ENCODE data around the gene GNRH2. TPM values are rescaled to one million over a fixed set of nuclear protein-coding genes. Genes with fewer than 3 reads are reported as not detected.

Gene GNRH2
- total RNA-seq, 1 donor from 2014 or later, result 1.4 TPM

GRCh38 chr20:3068075-3068474 is 24.7 kb downstream of the GNRH2 start:
- Histone ChIP-seq H3K36me3 (ENCODE audit: insufficient read depth, low read length) (no peaks in the 10 kb centered on the region), H3K9ac (ENCODE audit: low read length) (no peak overlapping the region), H3K4me2 (ENCODE audit: low read length) (no peak overlapping the region), H3K4me1 (ENCODE audit: insufficient read depth, low read length) (peaks cover 2% of the 10 kb centered on the region), H3K27me3 (ENCODE audit: insufficient read depth, low read length) (peaks cover 13% of the 10 kb centered on the region), H2AFZ (ENCODE audit: low read depth, low read length) (no peak overlapping the region), H3K27ac (ENCODE audit: low read depth, low read length) (no peak overlapping the region), H4K20me1 (ENCODE audit: insufficient read depth, low read length) (no peaks in the 10 kb centered on the region), H3K79me2 (ENCODE audit: insufficient read depth, low read length) (no peaks in the 10 kb centered on the region), H3K9me3 (ENCODE audit: insufficient read depth, low read depth, low read length) (no peaks in the 10 kb centered on the region), H3K4me3 (ENCODE audit: insufficient read depth, low read depth, low read length) (no peak overlapping the region)
- no peak overlapping the region for H3K4me3 Mint-ChIP-seq (ENCODE audit: unreplicated experiment)
- H3K36me3 Mint-ChIP-seq (ENCODE audit: low read depth, unreplicated experiment), result no peaks in the 10 kb centered on the region
- FAIRE-seq (no peak), DNase-seq (ENCODE audit: low read depth) (no peak)
- H3K27ac Mint-ChIP-seq (ENCODE audit: unreplicated experiment), result no peak overlapping the region
- TF ChIP-seq, protein P1, sequence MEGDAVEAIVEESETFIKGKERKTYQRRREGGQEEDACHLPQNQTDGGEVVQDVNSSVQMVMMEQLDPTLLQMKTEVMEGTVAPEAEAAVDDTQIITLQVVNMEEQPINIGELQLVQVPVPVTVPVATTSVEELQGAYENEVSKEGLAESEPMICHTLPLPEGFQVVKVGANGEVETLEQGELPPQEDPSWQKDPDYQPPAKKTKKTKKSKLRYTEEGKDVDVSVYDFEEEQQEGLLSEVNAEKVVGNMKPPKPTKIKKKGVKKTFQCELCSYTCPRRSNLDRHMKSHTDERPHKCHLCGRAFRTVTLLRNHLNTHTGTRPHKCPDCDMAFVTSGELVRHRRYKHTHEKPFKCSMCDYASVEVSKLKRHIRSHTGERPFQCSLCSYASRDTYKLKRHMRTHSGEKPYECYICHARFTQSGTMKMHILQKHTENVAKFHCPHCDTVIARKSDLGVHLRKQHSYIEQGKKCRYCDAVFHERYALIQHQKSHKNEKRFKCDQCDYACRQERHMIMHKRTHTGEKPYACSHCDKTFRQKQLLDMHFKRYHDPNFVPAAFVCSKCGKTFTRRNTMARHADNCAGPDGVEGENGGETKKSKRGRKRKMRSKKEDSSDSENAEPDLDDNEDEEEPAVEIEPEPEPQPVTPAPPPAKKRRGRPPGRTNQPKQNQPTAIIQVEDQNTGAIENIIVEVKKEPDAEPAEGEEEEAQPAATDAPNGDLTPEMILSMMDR (IDR thresholded peaks at IDR 0.05; ENCODE audit: insufficient read depth, low read depth, low read length), result no peak
- TF ChIP-seq EZH2 (IDR thresholded peaks at IDR 0.05; ENCODE audit: insufficient read depth, low read length), result no peak
- peaks cover 21% of the 10 kb centered on the region for H3K27me3 Mint-ChIP-seq (ENCODE audit: low read depth, unreplicated experiment)
- peaks cover 10% of the 10 kb centered on the region for H3K4me1 Mint-ChIP-seq (ENCODE audit: low read depth, unreplicated experiment)
- no peaks in the 10 kb centered on the region for H3K9me3 Mint-ChIP-seq (ENCODE audit: unreplicated experiment)

GRCh38 chr20:3068986-3069900 is 25.8 kb downstream of the GNRH2 start:
- DNase-seq (ENCODE audit: low read depth), result no peak
- TF ChIP-seq, protein P1 (IDR thresholded peaks at IDR 0.05; ENCODE audit: insufficient read depth, low read depth, low read length), result no peak
- TF ChIP-seq EZH2 (IDR thresholded peaks at IDR 0.05; ENCODE audit: insufficient read depth, low read length), result no peak

GRCh38 chr20:3070725-3071124 is 27.3 kb downstream of the GNRH2 start:
- Histone ChIP-seq H3K4me1 (ENCODE audit: insufficient read depth, low read length) (peaks cover 2% of the 10 kb centered on the region), H4K20me1 (ENCODE audit: insufficient read depth, low read length) (no peaks in the 10 kb centered on the region), H3K9ac (ENCODE audit: low read length) (no peak overlapping the region), H3K36me3 (ENCODE audit: insufficient read depth, low read length) (no peaks in the 10 kb centered on the region), H2AFZ (ENCODE audit: low read depth, low read length) (no peak overlapping the region), H3K4me2 (ENCODE audit: low read length) (no peak overlapping the region), H3K27ac (ENCODE audit: low read depth, low read length) (no peak overlapping the region), H3K9me3 (ENCODE audit: insufficient read depth, low read depth, low read length) (no peaks in the 10 kb centered on the region), H3K27me3 (ENCODE audit: insufficient read depth, low read length) (peaks cover 14% of the 10 kb centered on the region), H3K4me3 (ENCODE audit: insufficient read depth, low read depth, low read length) (no peak overlapping the region), H3K79me2 (ENCODE audit: insufficient read depth, low read length) (no peaks in the 10 kb centered on the region)
- H3K9me3 Mint-ChIP-seq (ENCODE audit: unreplicated experiment), result no peaks in the 10 kb centered on the region
- H3K36me3 Mint-ChIP-seq (ENCODE audit: low read depth, unreplicated experiment), result no peaks in the 10 kb centered on the region
- TF ChIP-seq, protein P1 (IDR thresholded peaks at IDR 0.05; ENCODE audit: insufficient read depth, low read depth, low read length), result no peak
- TF ChIP-seq EZH2 (IDR thresholded peaks at IDR 0.05; ENCODE audit: insufficient read depth, low read length), result no peak
- no peak for FAIRE-seq
- H3K27me3 Mint-ChIP-seq (ENCODE audit: low read depth, unreplicated experiment), result peaks cover 21% of the 10 kb centered on the region
- H3K4me3 Mint-ChIP-seq (ENCODE audit: unreplicated experiment), result no peak overlapping the region
- no peak overlapping the region for H3K27ac Mint-ChIP-seq (ENCODE audit: unreplicated experiment)
- peaks cover 13% of the 10 kb centered on the region for H3K4me1 Mint-ChIP-seq (ENCODE audit: low read depth, unreplicated experiment)
- DNase-seq (ENCODE audit: low read depth), result no peak

More at GRCh38 chr20:3068986-3069900, 25.8 kb downstream of the GNRH2 start:
- Histone ChIP-seq H3K9me3 (ENCODE audit: insufficient read depth, low read depth, low read length) (no peaks in the 10 kb centered on the region), H3K4me1 (ENCODE audit: insufficient read depth, low read length) (peaks cover 2% of the 10 kb centered on the region), H3K4me3 (ENCODE audit: insufficient read depth, low read depth, low read length) (no peak overlapping the region), H3K27me3 (ENCODE audit: insufficient read depth, low read length) (peaks cover 14% of the 10 kb centered on the region), H2AFZ (ENCODE audit: low read depth, low read length) (no peak overlapping the region), H3K4me2 (ENCODE audit: low read length) (no peak overlapping the region), H3K36me3 (ENCODE audit: insufficient read depth, low read length) (no peaks in the 10 kb centered on the region), H3K79me2 (ENCODE audit: insufficient read depth, low read length) (no peaks in the 10 kb centered on the region), H3K9ac (ENCODE audit: low read length) (no peak overlapping the region), H3K27ac (ENCODE audit: low read depth, low read length) (no peak overlapping the region), H4K20me1 (ENCODE audit: insufficient read depth, low read length) (no peaks in the 10 kb centered on the region)
- Mint-ChIP-seq H3K27me3 (ENCODE audit: low read depth, unreplicated experiment) (peaks cover 21% of the 10 kb centered on the region), H3K36me3 (ENCODE audit: low read depth, unreplicated experiment) (no peaks in the 10 kb centered on the region), H3K9me3 (ENCODE audit: unreplicated experiment) (no peaks in the 10 kb centered on the region), H3K4me3 (ENCODE audit: unreplicated experiment) (no peak overlapping the region), H3K4me1 (ENCODE audit: low read depth, unreplicated experiment) (peaks cover 10% of the 10 kb centered on the region), H3K27ac (ENCODE audit: unreplicated experiment) (no peak overlapping the region)
- FAIRE-seq, result no peak
